OCI-LY7 (cell line): ENCODE measurements around the gene XPO4. TPM values are rescaled to one million over a fixed set of nuclear protein-coding genes. Genes with fewer than 3 reads are reported as not detected.

Experiments
- BruUV-seq: library from RNA; stranded (reverse); fragments of 400-500 nt; replicated peaks from 2 replicates; lab custom pipeline; 2021; lab: Mats Ljungman, UMichigan
- CTCF ChIA-PET: fragments of 300-600 bp; sonication (Branson Sonifier 250); formaldehyde crosslinking; loops from one replicate; lab custom pipeline; 2022; ENCODE audit warnings: antibody characterized with exemption; ENCODE audit not compliant: unreplicated experiment; lab: Charles Lee
- POLR2A ChIA-PET: fragments of 300-600 bp; sonication (Branson Sonifier 250); formaldehyde crosslinking; loops from one replicate; lab custom pipeline; 2022; ENCODE audit warnings: antibody characterized with exemption; lab: Charles Lee
- DNase-seq: peaks from one replicate; pipeline ENCODE4 v3.0.0-alpha.2; 2015; ENCODE audit warnings: low spot score
- H2AFZ ChIP-seq: fragments of 200-600 bp; sonication (generic), shearing (Covaris generic); 2 replicates; pipeline ENCODE4 v1.6.1; 2014; ENCODE audit warnings: mild to moderate bottlenecking, antibody characterized with exemption, low read length, moderate library complexity
- H3K27ac ChIP-seq: fragments of 200-600 bp; sonication (generic); 2 replicates; pipeline ENCODE4 v1.5.1; 2014; ENCODE audit warnings: mixed run types, low read depth, mild to moderate bottlenecking, moderate library complexity, low read length, inconsistent platforms; ENCODE audit not compliant: poor library complexity, severe bottlenecking
- H3K36me3 ChIP-seq: fragments of 200-600 bp; sonication (generic); 2 replicates; pipeline ENCODE4 v1.6.1; 2014; ENCODE audit warnings: mild to moderate bottlenecking, antibody characterized with exemption, low read length, moderate library complexity, mixed read lengths; ENCODE audit not compliant: insufficient read depth
- H3K4me1 ChIP-seq: fragments of 200-600 bp; sonication (generic); 2 replicates; pipeline ENCODE4 v1.5.1; 2014; ENCODE audit warnings: mild to moderate bottlenecking, low read length; ENCODE audit not compliant: insufficient read depth, poor library complexity, severe bottlenecking
- H3K4me2 ChIP-seq: fragments of 200-600 bp; sonication (generic); 2 replicates; pipeline ENCODE4 v1.6.1; 2014; ENCODE audit warnings: mild to moderate bottlenecking, low read length
- H3K4me3 ChIP-seq: fragments of 200-600 bp; sonication (generic); 2 replicates; pipeline ENCODE4 v1.5.1; 2014; ENCODE audit warnings: mild to moderate bottlenecking, low read depth, low read length; ENCODE audit not compliant: poor library complexity, severe bottlenecking
- H3K79me2 ChIP-seq: fragments of 200-600 bp; sonication (generic); 2 replicates; pipeline ENCODE4 v1.6.1; 2016; ENCODE audit warnings: low read depth, mild to moderate bottlenecking, low read length, moderate library complexity, mixed read lengths; ENCODE audit not compliant: insufficient read depth
- H3K9me2 ChIP-seq: fragments of 200-600 bp; sonication (generic); 2 replicates; pipeline ENCODE4 v1.6.1; 2016; ENCODE audit warnings: mild to moderate bottlenecking, low read length, mixed read lengths; ENCODE audit not compliant: insufficient read depth
- H3K9me3 ChIP-seq: fragments of 200-600 bp; sonication (generic); 2 replicates; pipeline ENCODE4 v1.6.1; 2014; ENCODE audit warnings: mild to moderate bottlenecking, mixed run types, low read length, mixed read lengths
- H4K20me1 ChIP-seq: fragments of 200-600 bp; sonication (generic); 2 replicates; pipeline ENCODE4 v1.6.1; 2014; ENCODE audit warnings: mild to moderate bottlenecking, antibody characterized with exemption, low read length, moderate library complexity, mixed read lengths; ENCODE audit not compliant: insufficient read depth
- CTCF ChIP-seq: fragments of 200-600 bp; sonication (generic); conservative IDR thresholded peaks from 2 replicates; pipeline ENCODE4 v1.5.1; 2014; ENCODE audit warnings: mild to moderate bottlenecking, antibody characterized with exemption, low read length, moderate library complexity, mixed read lengths
- EZH2phosphoT487 ChIP-seq: fragments of 200-600 bp; sonication (generic); IDR thresholded peaks from 2 replicates; pipeline ENCODE4 v1.6.1; 2018; ENCODE audit warnings: low read depth, borderline replicate concordance, mild to moderate bottlenecking, mixed run types, antibody characterized with exemption, low read length, moderate library complexity, mixed read lengths
- intact Hi-C: fragments of 100-400 bp; cut with micrococcal nuclease; formaldehyde crosslinking; loops from one replicate; pipeline ENCODE4 v1.10.0; 2022; ENCODE audit not compliant: unreplicated experiment
- total RNA-seq, 2 experiments: library from RNA; depleted of rRNA in 1 of 2; stranded (reverse); fragments of >200 nt in 1 of 2; shearing (Covaris generic) in 1 of 2; gene quantifications; 2 replicates each; pipeline ENCODE4 v1.2.3, GENCODE V29; 2014 to 2022

Gene XPO4
- total RNA-seq, 2 experiments from 2014 or later, result 20.6 to 26.9 TPM

- intact Hi-C loops, result loop anchor here (5.0 kb wide), 1 partner anchor 203 kb away; the partner anchor contains the start of gene IFT88
- H3K36me3 ChIP-seq, result peaks cover 27% of the 10 kb centered on the region
- no peak for TF ChIP-seq EZH2phosphoT487
- TF ChIP-seq CTCF, result no peak
These were observed 132.7 kb downstream of the XPO4 start for GRCh38 chr13:20769834-20770233.

GRCh38 chr13:20769091-20769490 lies 133.5 kb downstream of the XPO4 start:
- H3K9me2 ChIP-seq, result no peaks in the 10 kb centered on the region
- intact Hi-C loops, result no loop called here
- H3K4me1 ChIP-seq, result peaks cover 8% of the 10 kb centered on the region
- no peak overlapping the region for H3K27ac ChIP-seq
- no peak overlapping the region for H3K4me3 ChIP-seq
- POLR2A ChIA-PET, result no interaction called here
- peaks cover 27% of the 10 kb centered on the region for H3K36me3 ChIP-seq
- no TSS peak for BruUV-seq
- H3K79me2 ChIP-seq, result no peaks in the 10 kb centered on the region
- no peak overlapping the region for H3K4me2 ChIP-seq
- no peak for DNase-seq
- CTCF ChIA-PET, result no interaction called here
- H4K20me1 ChIP-seq, result no peaks in the 10 kb centered on the region
- H3K9me3 ChIP-seq, result peaks cover 23% of the 10 kb centered on the region; the same call in 1 of the 2 replicates
- no peak overlapping the region for H2AFZ ChIP-seq
- TF ChIP-seq EZH2phosphoT487 (no peak), CTCF (no peak)

More at GRCh38 chr13:20769834-20770233, 132.7 kb downstream of the XPO4 start:
- no peak for DNase-seq
- H3K9me2 ChIP-seq, result no peaks in the 10 kb centered on the region
- POLR2A ChIA-PET, result interaction anchor here (1.1 kb wide), 1 partner anchor 10 kb away, joined by 3 read pairs; no protein-coding TSS in a partner anchor
- no peaks in the 10 kb centered on the region for H3K79me2 ChIP-seq
- no peak overlapping the region for H3K4me2 ChIP-seq
- no peak overlapping the region for H3K27ac ChIP-seq
- no peak overlapping the region for H3K4me3 ChIP-seq
- CTCF ChIA-PET, result no interaction called here
- peaks cover 8% of the 10 kb centered on the region for H3K4me1 ChIP-seq
- BruUV-seq, result no TSS peak
- no peak overlapping the region for H2AFZ ChIP-seq
- peaks cover 23% of the 10 kb centered on the region; the same call in 1 of the 2 replicates for H3K9me3 ChIP-seq
- no peaks in the 10 kb centered on the region for H4K20me1 ChIP-seq

- H4K20me1 ChIP-seq, result no peaks in the 10 kb centered on the region
- no peaks in the 10 kb centered on the region for H3K9me2 ChIP-seq
- H2AFZ ChIP-seq, result no peak overlapping the region
- peaks cover 2% of the 10 kb centered on the region for H3K4me1 ChIP-seq
- ChIA-PET POLR2A (no interaction called here), CTCF (no interaction called here)
- no peak overlapping the region for H3K4me2 ChIP-seq
- no peak for DNase-seq
- peaks cover 27% of the 10 kb centered on the region for H3K36me3 ChIP-seq
- BruUV-seq, result no TSS peak
- H3K79me2 ChIP-seq, result no peaks in the 10 kb centered on the region
- intact Hi-C loops, result no loop called here
- no peak overlapping the region for H3K27ac ChIP-seq
- H3K9me3 ChIP-seq, result peaks cover 23% of the 10 kb centered on the region; the same call in 1 of the 2 replicates
- TF ChIP-seq CTCF (no peak), EZH2phosphoT487 (no peak)
- no peak overlapping the region for H3K4me3 ChIP-seq
These were observed 135.1 kb downstream of the XPO4 start for GRCh38 chr13:20767309-20767943.
